Chondrocyte (in vitro differentiated cells): ENCODE results near the gene IL21. TPM values are rescaled to one million over a fixed set of nuclear protein-coding genes. Genes with fewer than 3 reads are reported as not detected.

Source experiments
- DNase-seq: peaks from one replicate; pipeline ENCODE4 v3.0.0; 2021; ENCODE audit warnings: mixed read lengths, low spot score
- H3K27ac Mint-ChIP-seq: one replicate; pipeline ENCODE4 v1.8.0; 2021; ENCODE audit warnings: mild to moderate bottlenecking, moderate library complexity, mixed read lengths; ENCODE audit not compliant: unreplicated experiment
- H3K27me3 Mint-ChIP-seq: 2 replicates; pipeline ENCODE4 v1.8.0; 2021; ENCODE audit warnings: low read depth, mixed read lengths
- H3K36me3 Mint-ChIP-seq: 2 replicates; pipeline ENCODE4 v1.8.0; 2021; ENCODE audit warnings: low read depth, mixed read lengths
- H3K4me1 Mint-ChIP-seq: 2 replicates; pipeline ENCODE4 v1.8.0; 2021; ENCODE audit warnings: low read depth, mild to moderate bottlenecking, mixed read lengths
- H3K4me3 Mint-ChIP-seq: one replicate; pipeline ENCODE4 v1.8.0; 2021; ENCODE audit warnings: mild to moderate bottlenecking, moderate library complexity, mixed read lengths; ENCODE audit not compliant: unreplicated experiment
- H3K9me3 Mint-ChIP-seq: 2 replicates; pipeline ENCODE4 v1.8.0; 2021; ENCODE audit warnings: low read depth, mixed read lengths
- CTCF ChIP-seq: fragments of 200-600 bp; sonication (generic); IDR thresholded peaks from 2 replicates; pipeline ENCODE4 v1.5.0; 2021; ENCODE audit warnings: antibody characterized with exemption, mild to moderate bottlenecking, moderate library complexity
- total RNA-seq: library from RNA; stranded (reverse); gene quantifications from 3 replicates; pipeline ENCODE4 v1.2.1, GENCODE V29; 2021

Gene IL21
- total RNA-seq, 1 donor from 2014 or later = not detected

GRCh38 chr4:122663814-122664610 is 43.1 kb upstream of the IL21 start:
- peak; percentile 54 for TF ChIP-seq CTCF
- DNase-seq = no peak
- no peak overlapping the region for H3K4me3 Mint-ChIP-seq
- H3K36me3 Mint-ChIP-seq = no peaks in the 10 kb centered on the region
- H3K4me1 Mint-ChIP-seq = peaks cover 60% of the 10 kb centered on the region
- peak overlapping the region; percentile 79 for H3K27ac Mint-ChIP-seq
- H3K27me3 Mint-ChIP-seq = no peaks in the 10 kb centered on the region
- peaks cover under 1% of the 10 kb centered on the region for H3K9me3 Mint-ChIP-seq

- Mint-ChIP-seq H3K27me3 (no peaks in the 10 kb centered on the region), H3K4me1 (peaks cover 53% of the 10 kb centered on the region), H3K4me3 (no peak overlapping the region), H3K27ac (peak overlapping the region; percentile 3), H3K9me3 (peaks cover 3% of the 10 kb centered on the region), H3K36me3 (peaks cover under 1% of the 10 kb centered on the region)
- no peak for DNase-seq
- TF ChIP-seq CTCF = no peak
Observed at GRCh38 chr4:122663291-122663690, 42.4 kb upstream of the IL21 start.

DNA sequence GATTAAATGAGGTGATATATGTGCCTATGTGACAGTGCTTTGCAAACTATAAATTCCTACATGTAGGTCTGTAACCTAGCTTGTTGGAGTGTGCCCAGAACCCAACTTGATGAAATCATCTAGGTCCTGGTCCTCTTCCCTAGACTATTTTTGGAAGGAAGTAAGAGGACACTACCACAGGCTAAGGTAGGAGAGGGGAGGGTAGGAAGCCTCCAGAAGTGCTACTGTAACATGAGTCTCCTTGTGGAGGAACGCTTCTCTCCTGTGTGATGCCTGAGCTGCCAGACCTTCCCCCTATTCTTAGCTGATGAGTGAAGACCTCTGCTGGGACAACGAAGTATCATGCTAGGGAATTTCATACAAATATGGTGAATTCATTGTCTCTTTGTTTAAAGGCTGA is 41.8 kb upstream of the IL21 start:
- H3K36me3 Mint-ChIP-seq = peaks cover 3% of the 10 kb centered on the region
- H3K27me3 Mint-ChIP-seq = no peaks in the 10 kb centered on the region
- peaks cover 48% of the 10 kb centered on the region for H3K4me1 Mint-ChIP-seq
- no peak overlapping the region for H3K27ac Mint-ChIP-seq
- no peak for TF ChIP-seq CTCF
- H3K4me3 Mint-ChIP-seq = no peak overlapping the region
- peaks cover 3% of the 10 kb centered on the region for H3K9me3 Mint-ChIP-seq
- DNase-seq = no peak

DNA sequence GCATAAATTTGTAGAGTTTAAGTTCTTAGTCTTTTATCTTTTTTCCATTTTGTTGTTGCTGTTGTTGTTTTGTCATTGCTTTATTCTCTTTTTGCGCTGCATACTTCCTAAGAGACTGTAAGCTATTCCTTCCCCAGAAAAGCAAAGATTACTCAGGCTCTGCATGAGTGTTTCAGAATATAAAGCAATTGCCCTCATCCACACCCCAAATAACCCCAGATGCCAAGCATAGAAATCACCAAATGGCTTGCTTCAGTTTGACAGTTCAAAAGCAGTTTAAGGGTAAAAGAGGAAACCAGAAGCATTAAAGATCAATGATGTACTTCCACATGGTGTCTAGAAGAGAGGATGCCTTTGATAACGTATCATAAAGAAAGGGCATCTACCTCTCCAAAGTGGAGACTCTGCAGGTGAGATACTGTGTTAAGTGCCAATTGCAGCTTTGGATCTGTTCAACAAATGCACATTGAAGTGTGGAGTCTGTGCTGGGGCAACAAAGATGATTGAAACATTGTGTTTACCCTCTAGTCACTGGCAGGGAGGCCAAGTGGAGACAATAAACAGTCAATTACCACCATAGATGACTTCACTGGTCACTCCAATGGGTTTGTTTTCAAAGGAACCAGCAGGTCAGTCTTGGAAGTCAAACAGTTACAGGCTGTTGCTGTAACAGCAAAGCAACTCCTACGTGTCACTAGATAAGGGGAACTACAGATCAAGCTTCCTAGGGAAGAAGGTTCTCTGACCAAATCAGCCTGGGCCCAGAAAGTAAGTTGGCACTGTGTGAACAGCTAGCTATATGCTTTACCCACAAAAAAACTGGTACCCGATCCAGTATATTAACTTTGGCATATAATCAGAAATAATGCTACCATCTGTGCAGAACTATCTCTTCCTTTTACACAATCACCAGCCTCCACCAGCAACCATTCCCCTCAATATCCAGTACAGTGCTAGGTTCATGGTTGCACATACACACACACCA is 40.6 kb upstream of the IL21 start:
- Mint-ChIP-seq H3K9me3 (peaks cover 8% of the 10 kb centered on the region), H3K36me3 (peaks cover 3% of the 10 kb centered on the region), H3K27ac (no peak overlapping the region), H3K4me3 (no peak overlapping the region), H3K4me1 (peaks cover 37% of the 10 kb centered on the region), H3K27me3 (no peaks in the 10 kb centered on the region)
- no peak for DNase-seq
- TF ChIP-seq CTCF = no peak

DNA sequence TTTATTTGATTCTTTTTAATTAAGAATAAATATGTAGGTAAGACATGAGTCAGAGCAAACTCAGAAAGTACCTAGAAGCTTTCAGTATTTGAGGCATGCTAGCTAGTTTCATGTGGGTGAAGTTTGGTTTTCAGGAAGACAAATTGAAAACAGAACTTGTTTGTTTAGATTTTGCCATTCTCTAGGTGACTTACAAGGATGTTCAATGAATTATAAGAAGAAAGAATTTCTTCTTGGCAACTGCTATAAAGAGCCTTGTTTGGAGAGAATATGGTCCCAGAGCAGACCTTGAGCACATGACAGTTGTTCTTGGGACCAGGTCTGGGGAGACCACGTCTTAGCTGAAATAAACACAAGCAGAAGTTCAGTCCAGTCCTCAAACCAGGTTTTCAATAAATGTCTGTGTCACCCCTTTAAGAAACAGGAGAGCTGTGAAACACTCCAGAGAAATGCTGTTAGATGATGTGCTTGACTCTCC is 38.0 kb upstream of the IL21 start:
- Mint-ChIP-seq H3K27me3 (no peaks in the 10 kb centered on the region), H3K27ac (no peak overlapping the region), H3K36me3 (peaks cover 3% of the 10 kb centered on the region), H3K4me1 (peaks cover 14% of the 10 kb centered on the region), H3K9me3 (peaks cover 8% of the 10 kb centered on the region), H3K4me3 (no peak overlapping the region)
- DNase-seq = no peak
- TF ChIP-seq CTCF = no peak
